Naive thymus-derived CD8-positive, alpha-beta T cell (primary cell): ENCODE results near the gene DKK3. TPM values are rescaled to one million over a fixed set of nuclear protein-coding genes. Genes with fewer than 3 reads are reported as not detected.
A peak's percentile ranks its signal among the peaks of the same experiment; 100 is the strongest.

Source experiments
- ATAC-seq, 2 donors: fragments of 150-1000 bp; cut with Tn5 transposase in 1 of 2; sonication (Bioruptor Pico), chemical (Tn5 transposase) in 1 of 2; 1 replicate in 1 of 2; 2 replicates in 1 of 2; pipeline ENCODE4 v1.10.0; 2021; ENCODE audit warnings: mild to moderate bottlenecking in 2 of 2, moderate library complexity in 2 of 2
- POLR2A ChIA-PET: fragments of 350-600 bp; sonication (Branson Sonifier 250); formaldehyde crosslinking; loops from one replicate; lab custom pipeline; 2021; ENCODE audit warnings: antibody characterized with exemption; lab: Charles Lee
- DNase-seq, 10 donors: peaks; one replicate each; pipeline versions ENCODE4 v3.0.0 to v3.0.0-alpha.2; 2020 to 2022
- H3K27ac Mint-ChIP-seq, 10 donors: one replicate each; pipeline ENCODE4 v1.8.0; 2020 to 2022; ENCODE audit warnings: mild to moderate bottlenecking in 10 of 10, mixed read lengths in 10 of 10, moderate library complexity in 4 of 10, inconsistent platforms in 1 of 10
- H3K27me3 Mint-ChIP-seq, 5 donors: one replicate each; pipeline ENCODE4 v1.8.0; 2021 to 2022; ENCODE audit warnings: mixed read lengths in 5 of 5
- H3K36me3 Mint-ChIP-seq, 3 donors: one replicate each; pipeline ENCODE4 v1.8.0; 2020 to 2022; ENCODE audit warnings: mixed read lengths in 3 of 3, mild to moderate bottlenecking in 2 of 3, inconsistent platforms in 1 of 3
- H3K4me1 Mint-ChIP-seq, 4 donors: one replicate each; pipeline ENCODE4 v1.8.0; 2021 to 2022; ENCODE audit warnings: mixed read lengths in 4 of 4
- H3K4me3 Mint-ChIP-seq, 10 donors: one replicate each; pipeline ENCODE4 v1.8.0; 2020 to 2022; ENCODE audit warnings: mild to moderate bottlenecking in 10 of 10, mixed read lengths in 10 of 10, moderate library complexity in 6 of 10, inconsistent platforms in 1 of 10
- H3K9me3 Mint-ChIP-seq, 9 donors: one replicate each; pipeline ENCODE4 v1.8.0; 2020 to 2022; ENCODE audit warnings: mixed read lengths in 9 of 9, mild to moderate bottlenecking in 3 of 9, inconsistent platforms in 1 of 9, moderate library complexity in 1 of 9
- polyA plus RNA-seq, 3 donors: library from polyadenylated mRNA; unstranded; fragments of 300-500 nt; fragmentation: Illumina TruSeq; gene quantifications; one replicate each; pipeline ENCODE4 v1.2.3, GENCODE V29; 2021
- total RNA-seq, 8 experiments: library from RNA in 2 of 8; stranded (reverse) in 2 of 8; gene quantifications; one replicate each; pipeline ENCODE4 v1.2.3 and lab custom pipeline; 2021 to 2026

Gene DKK3
- total and polyA plus RNA-seq, 5 experiments from 2014 or later: 2.3 to 10.8 (median 8.6) TPM

- no peaks in the 10 kb centered on the region for H3K36me3 Mint-ChIP-seq
- H3K9me3 Mint-ChIP-seq: no peaks in the 10 kb centered on the region
- POLR2A ChIA-PET: interaction anchor here (1.8 kb wide), 1 partner anchor 12 kb away, joined by 15 read pairs; the partner anchor contains the start of gene DKK3
- H3K4me3 Mint-ChIP-seq: no peak overlapping the region
- H3K27me3 Mint-ChIP-seq: peaks cover 9 to 31% (median 16%) of the 10 kb centered on the region in 5 donors
- H3K4me1 Mint-ChIP-seq: peaks cover 0 to 22% (median 6%) of the 10 kb centered on the region in 4 donors
- peak overlapping the region in 6 of 10 donors; percentile 3 to 90 (median 56) for H3K27ac Mint-ChIP-seq
- DNase-seq (no peak), ATAC-seq (no peak)
Observed at GRCh38 chr11:11996321-11997048, 11.9 kb downstream of the DKK3 start.

GRCh38 chr11:11995601-11996000 lies 12.8 kb downstream of the DKK3 start:
- Mint-ChIP-seq H3K27me3 (peaks cover 10 to 26% (median 15%) of the 10 kb centered on the region in 5 donors), H3K4me3 (peak overlapping the region in 2 of 10 donors; percentile 11 to 38), H3K27ac (peak overlapping the region in 8 of 10 donors; percentile 17 to 94 (median 79)), H3K4me1 (peaks cover 0 to 24% (median 6%) of the 10 kb centered on the region in 4 donors), H3K9me3 (no peaks in the 10 kb centered on the region), H3K36me3 (no peaks in the 10 kb centered on the region)
- ATAC-seq (peak; percentile 83 to 90), DNase-seq (peak in 3 of 10 donors; percentile 15 to 38 (median 35))
- POLR2A ChIA-PET: interaction anchor here (1.8 kb wide), 1 partner anchor 13 kb away, joined by 15 read pairs; the partner anchor contains the start of gene DKK3

GRCh38 chr11:11993839-11994238 lies 14.6 kb downstream of the DKK3 start:
- ATAC-seq: no peak
- peaks cover 10 to 26% (median 13%) of the 10 kb centered on the region in 5 donors for H3K27me3 Mint-ChIP-seq
- POLR2A ChIA-PET: no interaction called here
- no peak for DNase-seq
- no peaks in the 10 kb centered on the region for H3K9me3 Mint-ChIP-seq
- no peak overlapping the region for H3K4me3 Mint-ChIP-seq
- peak overlapping the region in 4 of 10 donors; percentile 2 to 60 (median 32) for H3K27ac Mint-ChIP-seq
- H3K4me1 Mint-ChIP-seq: peaks cover 0 to 26% (median 5%) of the 10 kb centered on the region in 4 donors
- H3K36me3 Mint-ChIP-seq: no peaks in the 10 kb centered on the region

GRCh38 chr11:11992257-11993212 lies 15.9 kb downstream of the DKK3 start:
- POLR2A ChIA-PET: no interaction called here
- H3K4me1 Mint-ChIP-seq: peaks cover 0 to 26% (median 4%) of the 10 kb centered on the region in 4 donors
- peak overlapping the region in 3 of 10 donors; percentile 21 to 50 (median 35) for H3K27ac Mint-ChIP-seq
- peaks cover 10 to 23% (median 10%) of the 10 kb centered on the region in 5 donors for H3K27me3 Mint-ChIP-seq
- no peak overlapping the region for H3K4me3 Mint-ChIP-seq
- no peak for DNase-seq
- no peaks in the 10 kb centered on the region for H3K9me3 Mint-ChIP-seq
- H3K36me3 Mint-ChIP-seq: no peaks in the 10 kb centered on the region
- ATAC-seq: no peak

- ATAC-seq (no peak), DNase-seq (no peak)
- H3K4me1 Mint-ChIP-seq: peaks cover 0 to 20% (median 2%) of the 10 kb centered on the region in 4 donors
- POLR2A ChIA-PET: no interaction called here
- H3K36me3 Mint-ChIP-seq: no peaks in the 10 kb centered on the region
- H3K27ac Mint-ChIP-seq: no peak overlapping the region
- H3K27me3 Mint-ChIP-seq: peaks cover 4 to 8% (median 6%) of the 10 kb centered on the region in 5 donors
- no peaks in the 10 kb centered on the region for H3K9me3 Mint-ChIP-seq
- no peak overlapping the region for H3K4me3 Mint-ChIP-seq
Observed at GRCh38 chr11:11989774-11990744, 18.4 kb downstream of the DKK3 start.

- H3K4me3 Mint-ChIP-seq: no peak overlapping the region
- DNase-seq (no peak), ATAC-seq (no peak)
- H3K36me3 Mint-ChIP-seq: no peaks in the 10 kb centered on the region
- no peak overlapping the region for H3K27ac Mint-ChIP-seq
- H3K4me1 Mint-ChIP-seq: peaks cover 0 to 16% (median 2%) of the 10 kb centered on the region in 4 donors
- H3K27me3 Mint-ChIP-seq: peaks cover 0 to 5% (median 3%) of the 10 kb centered on the region in 5 donors
- H3K9me3 Mint-ChIP-seq: no peaks in the 10 kb centered on the region
- POLR2A ChIA-PET: no interaction called here
Observed at GRCh38 chr11:11988681-11989261, 19.7 kb downstream of the DKK3 start.

- peak overlapping the region in 2 of 10 donors; percentile 7 to 84 for H3K27ac Mint-ChIP-seq
- H3K27me3 Mint-ChIP-seq: peaks cover 0 to 4% (median 2%) of the 10 kb centered on the region in 5 donors
- no peak overlapping the region for H3K4me3 Mint-ChIP-seq
- no peak for ATAC-seq
- POLR2A ChIA-PET: no interaction called here
- H3K4me1 Mint-ChIP-seq: peaks cover 0 to 16% (median 2%) of the 10 kb centered on the region in 4 donors
- H3K36me3 Mint-ChIP-seq: no peaks in the 10 kb centered on the region
- no peaks in the 10 kb centered on the region for H3K9me3 Mint-ChIP-seq
- no peak for DNase-seq
Observed at GRCh38 chr11:11988099-11988651, 20.3 kb downstream of the DKK3 start.

GRCh38 chr11:11987503-11988022 lies 20.9 kb downstream of the DKK3 start:
- Mint-ChIP-seq H3K27me3 (peaks cover 0 to 4% (median 2%) of the 10 kb centered on the region in 5 donors), H3K4me1 (peaks cover 0 to 16% (median 2%) of the 10 kb centered on the region in 4 donors), H3K27ac (peak overlapping the region in 2 of 10 donors; percentile 7 to 84), H3K9me3 (no peaks in the 10 kb centered on the region), H3K4me3 (no peak overlapping the region), H3K36me3 (no peaks in the 10 kb centered on the region)
- ATAC-seq (no peak), DNase-seq (peak in 1 of 10 donors; percentile 31)
- POLR2A ChIA-PET: no interaction called here

- Mint-ChIP-seq H3K27me3 (peaks cover 0 to 3% (median 0%) of the 10 kb centered on the region in 5 donors), H3K4me3 (no peak overlapping the region), H3K36me3 (no peaks in the 10 kb centered on the region), H3K4me1 (peaks cover 0 to 10% (median 2%) of the 10 kb centered on the region in 4 donors), H3K9me3 (peaks cover 0 to 2% (median 0%) of the 10 kb centered on the region in 9 donors), H3K27ac (peak overlapping the region in 1 of 10 donors; percentile 60)
- POLR2A ChIA-PET: no interaction called here
- DNase-seq: no peak
- no peak for ATAC-seq
Observed at GRCh38 chr11:11985954-11986949, 22.2 kb downstream of the DKK3 start.

GRCh38 chr11:11985016-11985715 lies 23.3 kb downstream of the DKK3 start:
- peaks cover 0 to 7% (median 2%) of the 10 kb centered on the region in 4 donors for H3K4me1 Mint-ChIP-seq
- no peak overlapping the region for H3K4me3 Mint-ChIP-seq
- peaks cover 0 to 2% (median 0%) of the 10 kb centered on the region in 9 donors for H3K9me3 Mint-ChIP-seq
- DNase-seq (no peak), ATAC-seq (no peak)
- POLR2A ChIA-PET: no interaction called here
- no peaks in the 10 kb centered on the region for H3K36me3 Mint-ChIP-seq
- no peak overlapping the region for H3K27ac Mint-ChIP-seq
- no peaks in the 10 kb centered on the region for H3K27me3 Mint-ChIP-seq
